SK-N-SH (cell line): ENCODE results near the gene THEMIS2. TPM values are rescaled to one million over a fixed set of nuclear protein-coding genes. Genes with fewer than 3 reads are reported as not detected.

Experiments used
- CTCF ChIA-PET: fragments of 300-600, 350-600 bp; formaldehyde crosslinking; extraction: SDS; loops from one replicate; lab custom pipeline; 2021; lab: Yijun Ruan, JAX
- POLR2A ChIA-PET: fragments of 350-600 bp; sonication (Branson Sonifier 250); formaldehyde crosslinking; extraction: SDS; loops from one replicate; lab custom pipeline; 2020; ENCODE audit warnings: antibody characterized with exemption, inconsistent platforms; lab: Yijun Ruan, JAX
- DNase-seq: peaks from one replicate; pipeline ENCODE4 v3.0.0; 2012
- H2AFZ ChIP-seq: fragments of 200-600 bp; sonication (generic); 2 replicates; pipeline ENCODE4 v1.8.1; 2016; ENCODE audit warnings: antibody characterized with exemption, mild to moderate bottlenecking, low read depth
- H3F3A ChIP-seq: fragments of 200-600 bp; sonication (generic); replicated peaks from 2 replicates; pipeline ENCODE3; 2016; ENCODE audit warnings: antibody characterized with exemption, mild to moderate bottlenecking; ENCODE audit not compliant: insufficient read depth
- H3K27ac ChIP-seq, 2 experiments: fragments of 200-500 bp in 1 of 2; fragments of 200-600 bp in 1 of 2; sonication (Bioruptor generic) in 1 of 2; sonication (generic), shearing (Covaris generic) in 1 of 2; 2 replicates each; pipeline versions ENCODE4 v1.5.1 to v1.6.1; 2014 to 2016; ENCODE audit warnings: low read depth in 2 of 2, inconsistent platforms in 1 of 2, low read length in 1 of 2, mild to moderate bottlenecking in 1 of 2, mixed read lengths in 1 of 2
- H3K27me3 ChIP-seq: fragments of 200-600 bp; sonication (generic), shearing (Covaris generic); 2 replicates; pipeline ENCODE4 v1.6.1; 2016; ENCODE audit warnings: mixed run types; ENCODE audit not compliant: insufficient read depth
- H3K36me3 ChIP-seq, 2 experiments: fragments of 200-500 bp in 1 of 2; fragments of 200-600 bp in 1 of 2; sonication (Bioruptor generic) in 1 of 2; sonication (generic) in 1 of 2; replicated peaks in 1 of 2; 2 replicates each; pipeline versions ENCODE3 to v1.5.1; 2014 to 2016; ENCODE audit warnings: low read length in 1 of 2, mild to moderate bottlenecking in 1 of 2; ENCODE audit not compliant: insufficient read depth in 2 of 2, control insufficient read depth in 1 of 2
- H3K4me1 ChIP-seq, 2 experiments: fragments of 200-500 bp in 1 of 2; fragments of 200-600 bp in 1 of 2; sonication (Bioruptor generic) in 1 of 2; sonication (generic), shearing (Covaris generic) in 1 of 2; 2 replicates each; pipeline versions ENCODE4 v1.5.1 to v1.6.1; 2014 to 2016; ENCODE audit warnings: low read depth in 1 of 2, low read length in 1 of 2, mixed run types in 1 of 2; ENCODE audit not compliant: insufficient read depth in 2 of 2, control insufficient read depth in 1 of 2
- H3K4me2 ChIP-seq: fragments of 200-600 bp; sonication (generic), shearing (Covaris generic); 2 replicates; pipeline ENCODE4 v1.6.1; 2017; ENCODE audit warnings: mixed run types
- H3K4me3 ChIP-seq, 2 experiments: fragments of 200-500 bp in 1 of 2; fragments of 200-600 bp in 1 of 2; sonication (Bioruptor generic) in 1 of 2; sonication (generic), shearing (Covaris generic) in 1 of 2; 2 replicates each; pipeline versions ENCODE4 v1.5.1 to v1.8.1; 2014 to 2016; ENCODE audit warnings: low read depth in 2 of 2, inconsistent platforms in 1 of 2, low read length in 1 of 2, mild to moderate bottlenecking in 1 of 2, mixed read lengths in 1 of 2, moderate library complexity in 1 of 2
- H3K79me2 ChIP-seq: fragments of 200-600 bp; sonication (generic); 2 replicates; pipeline ENCODE4 v1.8.1; 2017; ENCODE audit warnings: mild to moderate bottlenecking; ENCODE audit not compliant: insufficient read depth
- H3K9ac ChIP-seq: fragments of 200-600 bp; sonication (generic); 2 replicates; pipeline ENCODE4 v1.6.1; 2017; ENCODE audit warnings: mixed run types
- H3K9me2 ChIP-seq: fragments of 200-600 bp; sonication (generic); 2 replicates; pipeline ENCODE4 v1.6.1; 2017; ENCODE audit warnings: mixed run types
- H3K9me3 ChIP-seq: fragments of 200-600 bp; sonication (generic); 2 replicates; pipeline ENCODE4 v1.6.1; 2017; ENCODE audit warnings: mixed run types, mild to moderate bottlenecking, moderate library complexity
- H4K20me1 ChIP-seq: fragments of 200-600 bp; sonication (generic); 2 replicates; pipeline ENCODE4 v1.6.1; 2017; ENCODE audit warnings: mild to moderate bottlenecking, mixed run types; ENCODE audit not compliant: insufficient read depth
- EP300 ChIP-seq, 2 experiments: IDR thresholded peaks; 2 replicates each; pipeline versions ENCODE4 v1.4.0 to v1.6.1; 2012; ENCODE audit warnings: borderline replicate concordance in 1 of 2, low read depth in 1 of 2, low read length in 1 of 2
- EZH2phosphoT487 ChIP-seq: fragments of 200-600 bp; sonication (generic); IDR thresholded peaks from 2 replicates; pipeline ENCODE4 v1.6.1; 2017; ENCODE audit warnings: low read depth, mixed run types, mild to moderate bottlenecking, antibody characterized with exemption, moderate library complexity, borderline replicate concordance
- FOSL2 ChIP-seq: IDR thresholded peaks from 2 replicates; pipeline ENCODE4 v1.4.0; 2012; ENCODE audit warnings: low read depth, mild to moderate bottlenecking, moderate library complexity, borderline replicate concordance
- FOXM1 ChIP-seq: IDR thresholded peaks from 2 replicates; pipeline ENCODE4 v1.4.0; 2012; ENCODE audit warnings: low read depth, mild to moderate bottlenecking
- GATA2 ChIP-seq: sonication (generic); formaldehyde crosslinking; IDR thresholded peaks from 2 replicates; pipeline ENCODE4 v1.5.0; 2020; ENCODE audit warnings: mild to moderate bottlenecking, missing genetic modification reagents
- MXI1 ChIP-seq: IDR thresholded peaks from 2 replicates; pipeline ENCODE4 v1.6.1; 2012; ENCODE audit warnings: mild to moderate bottlenecking, low read depth, low read length, improper control_type of control experiment
- NFIC ChIP-seq: IDR thresholded peaks from 2 replicates; pipeline ENCODE4 v1.4.0; 2012; ENCODE audit warnings: borderline replicate concordance
- POLR2AphosphoS5 ChIP-seq: IDR thresholded peaks from 2 replicates; pipeline ENCODE4 v1.6.1; 2012; ENCODE audit warnings: low read depth, low read length
- RXRA ChIP-seq: IDR thresholded peaks from 2 replicates; pipeline ENCODE4 v1.4.0; 2012; ENCODE audit warnings: low read depth, mild to moderate bottlenecking, borderline replicate concordance
- SIN3A ChIP-seq: IDR thresholded peaks from 2 replicates; pipeline ENCODE4 v1.6.1; 2012; ENCODE audit warnings: low read depth, mild to moderate bottlenecking, low read length, moderate library complexity, borderline replicate concordance
- SMC3 ChIP-seq: IDR thresholded peaks from 2 replicates; pipeline ENCODE4 v1.6.1; 2012; ENCODE audit warnings: low read depth, low read length, improper control_type of control experiment
- WGBS: methylation state at CpG from one replicate; pipeline ENCODE4 v1.1.6; 2017; ENCODE audit warnings: low lambda C conversion rate; 5-methylcytosine and 5-hydroxymethylcytosine counted together
- polyA plus RNA-seq, 3 experiments: library from polyadenylated mRNA; depleted of rRNA; stranded (reverse); fragments of >200 nt; gene quantifications; 2 replicates each; pipeline ENCODE4 v1.2.3, GENCODE V29; 2012
- TF ChIP-seq, protein P1 (sequence below): fragments of 200-600 bp; sonication (generic); IDR thresholded peaks from 2 replicates; pipeline ENCODE4 v1.6.1; 2017; ENCODE audit warnings: antibody characterized with exemption, mild to moderate bottlenecking, moderate library complexity
- TF ChIP-seq, protein P2 (sequence below): IDR thresholded peaks from 2 replicates; pipeline ENCODE4 v1.4.0; 2012; ENCODE audit warnings: low read depth
- TF ChIP-seq, protein P3 (sequence below): fragments of 150-350 bp; IDR thresholded peaks from 2 replicates; pipeline ENCODE4 v1.6.1; 2017; ENCODE audit warnings: antibody characterized with exemption, low read length, low read depth, borderline replicate concordance
- TF ChIP-seq, protein P4 (sequence below): fragments of 150-350 bp; IDR thresholded peaks from 2 replicates; pipeline ENCODE4 v1.6.1; 2016; ENCODE audit warnings: mild to moderate bottlenecking, low read depth, low read length
- TF ChIP-seq, protein P5 (sequence below): IDR thresholded peaks from 2 replicates; pipeline ENCODE4 v1.4.0; 2012; ENCODE audit warnings: low read depth, borderline replicate concordance

Gene THEMIS2
- polyA plus RNA-seq, 1 of the 3 experiments (the other 2 are of a cell fraction): 4.1 TPM

DNA sequence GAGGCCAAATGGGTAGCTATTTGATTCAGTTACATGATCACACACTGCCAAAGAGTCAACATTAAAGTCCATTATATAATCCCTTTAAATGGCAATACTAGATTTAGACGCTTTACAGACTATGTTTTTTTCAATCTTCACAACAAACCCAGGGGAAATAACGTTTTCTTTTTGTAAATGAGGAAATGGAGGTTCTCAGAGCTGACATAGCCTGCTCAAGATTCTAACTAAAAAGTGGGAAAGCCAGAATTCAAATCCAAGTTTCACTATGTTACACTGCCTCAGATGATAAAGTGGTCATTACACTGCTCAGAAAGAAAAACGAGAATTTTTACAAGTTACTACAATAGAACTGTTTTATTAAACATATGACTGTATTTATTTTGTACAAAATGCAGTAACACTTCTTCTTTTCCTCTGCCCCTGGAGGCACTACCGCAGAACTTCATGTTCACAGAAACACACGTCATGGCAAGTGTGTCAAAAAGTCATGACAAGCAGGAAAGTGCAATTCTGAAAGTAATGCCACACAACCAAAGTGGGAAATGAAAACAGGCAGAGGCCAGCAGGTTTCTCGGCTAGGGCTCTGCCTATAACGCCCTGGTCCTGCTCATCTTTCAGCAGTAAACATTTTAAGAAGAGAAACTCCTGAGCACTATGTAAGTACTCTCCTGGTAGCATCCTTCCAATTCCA is 19.0 kb downstream of the THEMIS2 start:
- CTCF ChIA-PET: no interaction called here
- TF ChIP-seq EZH2phosphoT487 (no peak), FOXM1 (no peak), SIN3A (no peak), EP300 (IDR thresholded peaks at IDR 0.05; ENCODE audit: borderline replicate concordance in 1 of 2, low read depth in 1 of 2, low read length in 1 of 2) (no peak), MXI1 (no peak), SMC3 (no peak), GATA2 (CRISPR knock-in tag) (no peak)
- TF ChIP-seq, protein P1, sequence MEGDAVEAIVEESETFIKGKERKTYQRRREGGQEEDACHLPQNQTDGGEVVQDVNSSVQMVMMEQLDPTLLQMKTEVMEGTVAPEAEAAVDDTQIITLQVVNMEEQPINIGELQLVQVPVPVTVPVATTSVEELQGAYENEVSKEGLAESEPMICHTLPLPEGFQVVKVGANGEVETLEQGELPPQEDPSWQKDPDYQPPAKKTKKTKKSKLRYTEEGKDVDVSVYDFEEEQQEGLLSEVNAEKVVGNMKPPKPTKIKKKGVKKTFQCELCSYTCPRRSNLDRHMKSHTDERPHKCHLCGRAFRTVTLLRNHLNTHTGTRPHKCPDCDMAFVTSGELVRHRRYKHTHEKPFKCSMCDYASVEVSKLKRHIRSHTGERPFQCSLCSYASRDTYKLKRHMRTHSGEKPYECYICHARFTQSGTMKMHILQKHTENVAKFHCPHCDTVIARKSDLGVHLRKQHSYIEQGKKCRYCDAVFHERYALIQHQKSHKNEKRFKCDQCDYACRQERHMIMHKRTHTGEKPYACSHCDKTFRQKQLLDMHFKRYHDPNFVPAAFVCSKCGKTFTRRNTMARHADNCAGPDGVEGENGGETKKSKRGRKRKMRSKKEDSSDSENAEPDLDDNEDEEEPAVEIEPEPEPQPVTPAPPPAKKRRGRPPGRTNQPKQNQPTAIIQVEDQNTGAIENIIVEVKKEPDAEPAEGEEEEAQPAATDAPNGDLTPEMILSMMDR: no peak
- TF ChIP-seq, protein P2, sequence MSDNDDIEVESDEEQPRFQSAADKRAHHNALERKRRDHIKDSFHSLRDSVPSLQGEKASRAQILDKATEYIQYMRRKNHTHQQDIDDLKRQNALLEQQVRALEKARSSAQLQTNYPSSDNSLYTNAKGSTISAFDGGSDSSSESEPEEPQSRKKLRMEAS: no peak
- TF ChIP-seq, protein P3, sequence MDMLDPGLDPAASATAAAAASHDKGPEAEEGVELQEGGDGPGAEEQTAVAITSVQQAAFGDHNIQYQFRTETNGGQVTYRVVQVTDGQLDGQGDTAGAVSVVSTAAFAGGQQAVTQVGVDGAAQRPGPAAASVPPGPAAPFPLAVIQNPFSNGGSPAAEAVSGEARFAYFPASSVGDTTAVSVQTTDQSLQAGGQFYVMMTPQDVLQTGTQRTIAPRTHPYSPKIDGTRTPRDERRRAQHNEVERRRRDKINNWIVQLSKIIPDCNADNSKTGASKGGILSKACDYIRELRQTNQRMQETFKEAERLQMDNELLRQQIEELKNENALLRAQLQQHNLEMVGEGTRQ: no peak
- POLR2A ChIA-PET: no interaction called here
- no peaks in the 10 kb centered on the region for H3F3A ChIP-seq
- 83% methylated on average over 7 of the region's 7 CpGs for WGBS
- H4K20me1 ChIP-seq: no peaks in the 10 kb centered on the region
- no peak overlapping the region for H3K4me2 ChIP-seq
- no peak overlapping the region for H3K9ac ChIP-seq
- no peak overlapping the region for H2AFZ ChIP-seq
- H3K4me1 ChIP-seq: no peaks in the 10 kb centered on the region
- H3K79me2 ChIP-seq: no peaks in the 10 kb centered on the region
- no peaks in the 10 kb centered on the region for H3K9me3 ChIP-seq
- no peak for DNase-seq
- no peaks in the 10 kb centered on the region for H3K9me2 ChIP-seq
- no peaks in the 10 kb centered on the region for H3K27me3 ChIP-seq
- H3K36me3 ChIP-seq: peaks cover 33 to 46% of the 10 kb centered on the region in 2 experiments
- no peak overlapping the region for H3K4me3 ChIP-seq
- H3K27ac ChIP-seq: no peak overlapping the region

DNA sequence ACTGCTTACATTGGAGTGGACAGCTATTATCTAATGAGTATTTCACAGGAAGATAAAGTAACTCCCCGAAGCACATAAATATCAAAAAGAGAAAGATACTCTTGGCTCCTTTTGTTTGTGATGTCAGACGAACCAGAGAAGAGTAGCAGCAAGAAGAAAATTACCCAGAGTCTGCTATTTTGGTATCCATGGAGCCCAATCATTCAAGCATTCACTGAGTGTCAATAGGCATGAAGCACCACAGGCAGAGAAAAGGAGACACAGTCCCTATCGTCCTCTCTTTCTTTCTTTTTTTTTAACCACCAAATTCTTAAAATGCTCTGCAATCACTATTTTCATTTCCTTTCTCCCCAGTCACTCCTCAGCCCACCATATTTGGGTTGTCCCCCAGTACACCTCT is 22.2 kb downstream of the THEMIS2 start:
- no peak for DNase-seq
- 84% methylated on average over 3 of the region's 3 CpGs for WGBS
- CTCF ChIA-PET: interaction anchor here (1.3 kb wide), 1 partner anchor 36 kb away, joined by 3 read pairs; no protein-coding TSS in a partner anchor
- Histone ChIP-seq H2AFZ (no peak overlapping the region), H3K27ac (no peak overlapping the region), H3K4me2 (no peak overlapping the region), H4K20me1 (no peaks in the 10 kb centered on the region), H3K79me2 (no peaks in the 10 kb centered on the region), H3K9me2 (no peaks in the 10 kb centered on the region), H3K9me3 (no peaks in the 10 kb centered on the region), H3K4me3 (no peak overlapping the region), H3K9ac (no peak overlapping the region), H3K4me1 (no peaks in the 10 kb centered on the region), H3K36me3 (peaks cover 45 to 50% of the 10 kb centered on the region in 2 experiments), H3K27me3 (no peaks in the 10 kb centered on the region), H3F3A (no peaks in the 10 kb centered on the region)
- POLR2A ChIA-PET: no interaction called here
- TF ChIP-seq, protein P2: no peak
- TF ChIP-seq, protein P4, sequence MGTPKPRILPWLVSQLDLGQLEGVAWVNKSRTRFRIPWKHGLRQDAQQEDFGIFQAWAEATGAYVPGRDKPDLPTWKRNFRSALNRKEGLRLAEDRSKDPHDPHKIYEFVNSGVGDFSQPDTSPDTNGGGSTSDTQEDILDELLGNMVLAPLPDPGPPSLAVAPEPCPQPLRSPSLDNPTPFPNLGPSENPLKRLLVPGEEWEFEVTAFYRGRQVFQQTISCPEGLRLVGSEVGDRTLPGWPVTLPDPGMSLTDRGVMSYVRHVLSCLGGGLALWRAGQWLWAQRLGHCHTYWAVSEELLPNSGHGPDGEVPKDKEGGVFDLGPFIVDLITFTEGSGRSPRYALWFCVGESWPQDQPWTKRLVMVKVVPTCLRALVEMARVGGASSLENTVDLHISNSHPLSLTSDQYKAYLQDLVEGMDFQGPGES: no peak
- no peak for TF ChIP-seq RXRA
- no peak for TF ChIP-seq SIN3A
- no peak for TF ChIP-seq MXI1
- TF ChIP-seq, protein P5, sequence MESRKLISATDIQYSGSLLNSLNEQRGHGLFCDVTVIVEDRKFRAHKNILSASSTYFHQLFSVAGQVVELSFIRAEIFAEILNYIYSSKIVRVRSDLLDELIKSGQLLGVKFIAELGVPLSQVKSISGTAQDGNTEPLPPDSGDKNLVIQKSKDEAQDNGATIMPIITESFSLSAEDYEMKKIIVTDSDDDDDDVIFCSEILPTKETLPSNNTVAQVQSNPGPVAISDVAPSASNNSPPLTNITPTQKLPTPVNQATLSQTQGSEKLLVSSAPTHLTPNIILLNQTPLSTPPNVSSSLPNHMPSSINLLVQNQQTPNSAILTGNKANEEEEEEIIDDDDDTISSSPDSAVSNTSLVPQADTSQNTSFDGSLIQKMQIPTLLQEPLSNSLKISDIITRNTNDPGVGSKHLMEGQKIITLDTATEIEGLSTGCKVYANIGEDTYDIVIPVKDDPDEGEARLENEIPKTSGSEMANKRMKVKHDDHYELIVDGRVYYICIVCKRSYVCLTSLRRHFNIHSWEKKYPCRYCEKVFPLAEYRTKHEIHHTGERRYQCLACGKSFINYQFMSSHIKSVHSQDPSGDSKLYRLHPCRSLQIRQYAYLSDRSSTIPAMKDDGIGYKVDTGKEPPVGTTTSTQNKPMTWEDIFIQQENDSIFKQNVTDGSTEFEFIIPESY: no peak
- TF ChIP-seq FOSL2: no peak
- TF ChIP-seq, protein P3: no peak
- TF ChIP-seq NFIC: no peak
- no peak for TF ChIP-seq POLR2AphosphoS5
